KMS-11 (cell line): ENCODE results near the gene ZBTB43.

Experiments used
- H2AFZ ChIP-seq: fragments of 200-600 bp; sonication (generic); 2 replicates; pipeline ENCODE4 v1.6.1; 2016; ENCODE audit warnings: antibody characterized with exemption, mixed run types, low read depth
- H3K27ac ChIP-seq: fragments of 200-600 bp; sonication (generic); 2 replicates; pipeline ENCODE4 v1.6.1; 2016; ENCODE audit warnings: mild to moderate bottlenecking, mixed run types
- H3K27me3 ChIP-seq: fragments of 200-600 bp; sonication (generic); 2 replicates; pipeline ENCODE4 v1.6.1; 2017; ENCODE audit warnings: mild to moderate bottlenecking, low read depth, mixed run types, moderate library complexity; ENCODE audit not compliant: insufficient read depth
- H3K36me3 ChIP-seq: fragments of 200-600 bp; sonication (generic); 2 replicates; pipeline ENCODE4 v1.6.1; 2017; ENCODE audit warnings: mild to moderate bottlenecking, mixed run types; ENCODE audit not compliant: insufficient read depth
- H3K4me1 ChIP-seq: fragments of 200-600 bp; sonication (generic); 2 replicates; pipeline ENCODE4 v1.6.1; 2016; ENCODE audit warnings: mild to moderate bottlenecking, low read depth, mixed run types; ENCODE audit not compliant: poor library complexity, severe bottlenecking
- H3K4me2 ChIP-seq: fragments of 200-600 bp; sonication (generic); 2 replicates; pipeline ENCODE4 v1.7.0; 2016; ENCODE audit warnings: mild to moderate bottlenecking, mixed run types
- H3K4me3 ChIP-seq: fragments of 200-600 bp; sonication (generic); IDR thresholded peaks from 2 replicates; pipeline ENCODE4 v1.6.1; 2017; ENCODE audit warnings: low read depth, low read length, mixed read lengths; ENCODE audit not compliant: insufficient read depth
- H3K79me2 ChIP-seq: fragments of 200-600 bp; sonication (generic); 2 replicates; pipeline ENCODE4 v1.6.1; 2016; ENCODE audit warnings: low read depth, mixed run types; ENCODE audit not compliant: insufficient read depth
- H3K9ac ChIP-seq: fragments of 200-600 bp; sonication (generic); 2 replicates; pipeline ENCODE4 v1.6.1; 2016; ENCODE audit warnings: mild to moderate bottlenecking, mixed run types
- H4K20me1 ChIP-seq: fragments of 200-600 bp; sonication (generic); 2 replicates; pipeline ENCODE4 v1.6.1; 2016; ENCODE audit warnings: mild to moderate bottlenecking, mixed run types; ENCODE audit not compliant: insufficient read depth
- TF ChIP-seq, protein P1 (sequence below): fragments of 200-600 bp; sonication (generic); conservative IDR thresholded peaks from 2 replicates; pipeline ENCODE4 v1.6.1; 2017; ENCODE audit warnings: low read depth, mild to moderate bottlenecking, antibody characterized with exemption, low read length, moderate library complexity, mixed read lengths

ZBTB43 gene

GRCh38 chr9:126876531-126876930, 71.7 kb downstream of the ZBTB43 start:
- Histone ChIP-seq H3K4me2 (no peak overlapping the region), H3K4me1 (no peaks in the 10 kb centered on the region), H2AFZ (no peak overlapping the region), H3K27me3 (no peaks in the 10 kb centered on the region), H3K79me2 (no peaks in the 10 kb centered on the region), H4K20me1 (no peaks in the 10 kb centered on the region; the same call in 1 of the 2 replicates), H3K4me3 (no peak overlapping the region), H3K9ac (no peak overlapping the region), H3K36me3 (no peaks in the 10 kb centered on the region), H3K27ac (no peak overlapping the region)
- TF ChIP-seq, protein P1, sequence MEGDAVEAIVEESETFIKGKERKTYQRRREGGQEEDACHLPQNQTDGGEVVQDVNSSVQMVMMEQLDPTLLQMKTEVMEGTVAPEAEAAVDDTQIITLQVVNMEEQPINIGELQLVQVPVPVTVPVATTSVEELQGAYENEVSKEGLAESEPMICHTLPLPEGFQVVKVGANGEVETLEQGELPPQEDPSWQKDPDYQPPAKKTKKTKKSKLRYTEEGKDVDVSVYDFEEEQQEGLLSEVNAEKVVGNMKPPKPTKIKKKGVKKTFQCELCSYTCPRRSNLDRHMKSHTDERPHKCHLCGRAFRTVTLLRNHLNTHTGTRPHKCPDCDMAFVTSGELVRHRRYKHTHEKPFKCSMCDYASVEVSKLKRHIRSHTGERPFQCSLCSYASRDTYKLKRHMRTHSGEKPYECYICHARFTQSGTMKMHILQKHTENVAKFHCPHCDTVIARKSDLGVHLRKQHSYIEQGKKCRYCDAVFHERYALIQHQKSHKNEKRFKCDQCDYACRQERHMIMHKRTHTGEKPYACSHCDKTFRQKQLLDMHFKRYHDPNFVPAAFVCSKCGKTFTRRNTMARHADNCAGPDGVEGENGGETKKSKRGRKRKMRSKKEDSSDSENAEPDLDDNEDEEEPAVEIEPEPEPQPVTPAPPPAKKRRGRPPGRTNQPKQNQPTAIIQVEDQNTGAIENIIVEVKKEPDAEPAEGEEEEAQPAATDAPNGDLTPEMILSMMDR: no peak

- Histone ChIP-seq H4K20me1 (no peaks in the 10 kb centered on the region; the same call in 1 of the 2 replicates), H3K4me2 (no peak overlapping the region), H3K9ac (no peak overlapping the region), H2AFZ (no peak overlapping the region), H3K79me2 (no peaks in the 10 kb centered on the region), H3K27ac (no peak overlapping the region), H3K27me3 (no peaks in the 10 kb centered on the region), H3K36me3 (no peaks in the 10 kb centered on the region), H3K4me3 (no peak overlapping the region), H3K4me1 (no peaks in the 10 kb centered on the region)
- TF ChIP-seq, protein P1: no peak
These were observed 72.6 kb downstream of the ZBTB43 start for GRCh38 chr9:126877418-126877817.

GRCh38 chr9:126879288-126879687, 74.4 kb downstream of the ZBTB43 start:
- Histone ChIP-seq H3K4me2 (no peak overlapping the region), H3K36me3 (no peaks in the 10 kb centered on the region)

GRCh38 chr9:126880226-126880946, 75.5 kb downstream of the ZBTB43 start:
- Histone ChIP-seq H3K4me2 (no peak overlapping the region), H3K4me1 (no peaks in the 10 kb centered on the region), H3K79me2 (no peaks in the 10 kb centered on the region), H3K27ac (no peak overlapping the region), H3K9ac (no peak overlapping the region), H3K27me3 (no peaks in the 10 kb centered on the region), H3K36me3 (no peaks in the 10 kb centered on the region), H3K4me3 (no peak overlapping the region), H4K20me1 (no peaks in the 10 kb centered on the region; the same call in 1 of the 2 replicates), H2AFZ (no peak overlapping the region)
- TF ChIP-seq, protein P1: no peak

More at GRCh38 chr9:126879288-126879687, 74.4 kb downstream of the ZBTB43 start:
- no peak overlapping the region for H3K9ac ChIP-seq
- no peak overlapping the region for H3K4me3 ChIP-seq
- no peaks in the 10 kb centered on the region; the same call in 1 of the 2 replicates for H4K20me1 ChIP-seq
- TF ChIP-seq, protein P1: no peak
- H3K79me2 ChIP-seq: no peaks in the 10 kb centered on the region
- no peaks in the 10 kb centered on the region for H3K4me1 ChIP-seq
- no peak overlapping the region for H2AFZ ChIP-seq
- no peaks in the 10 kb centered on the region for H3K27me3 ChIP-seq
- H3K27ac ChIP-seq: no peak overlapping the region
